GM12873 (cell line): ENCODE data around the gene TMEM59L.

Experiments
- CTCF ChIP-seq: IDR thresholded peaks from 2 replicates; pipeline ENCODE4 v1.5.1; 2012; ENCODE audit warnings: low read depth, mild to moderate bottlenecking, moderate library complexity, low read length, control low read depth; ENCODE audit not compliant: insufficient read depth; ENCODE audit errors: missing control alignments

The TMEM59L gene

DNA sequence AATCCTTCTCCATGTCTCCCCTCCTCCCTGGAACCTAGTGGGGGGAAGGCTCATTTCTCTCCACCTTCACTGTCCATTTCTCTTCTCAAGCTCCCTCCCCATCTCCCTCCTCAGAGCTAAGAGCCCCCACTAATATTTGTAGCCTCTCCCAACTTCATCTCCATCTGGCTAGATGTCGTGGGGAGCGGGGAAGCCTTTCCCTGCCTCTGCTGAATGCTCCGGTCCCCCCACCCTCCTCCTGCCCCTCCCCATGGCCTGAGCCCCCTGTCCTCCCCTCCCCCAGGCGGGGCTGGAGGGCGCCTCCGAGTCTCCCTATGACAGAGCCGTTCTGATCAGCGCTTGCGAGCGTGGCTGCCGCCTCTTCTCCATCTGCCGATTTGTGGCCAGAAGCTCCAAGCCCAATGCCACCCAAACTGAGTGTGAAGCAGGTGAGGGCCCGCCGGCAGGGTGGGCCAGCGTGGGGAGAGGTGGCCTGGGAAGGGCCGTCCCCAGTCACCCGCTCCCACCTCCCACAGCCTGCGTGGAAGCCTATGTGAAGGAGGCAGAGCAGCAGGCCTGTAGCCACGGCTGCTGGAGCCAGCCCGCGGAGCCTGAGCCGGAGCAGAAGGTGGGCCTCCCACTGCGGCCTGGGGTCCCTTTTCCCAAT lies 1.0 kb downstream of the TMEM59L start:
- no peak for TF ChIP-seq CTCF

GRCh38 chr19:18616023-18616422 lies 3.4 kb downstream of the TMEM59L start:
- TF ChIP-seq CTCF = no peak

- TF ChIP-seq CTCF = no peak
These were observed 4.9 kb downstream of the TMEM59L start for GRCh38 chr19:18617562-18617961.

- no peak for TF ChIP-seq CTCF
These were observed 5.6 kb downstream of the TMEM59L start for GRCh38 chr19:18618236-18618635.

DNA sequence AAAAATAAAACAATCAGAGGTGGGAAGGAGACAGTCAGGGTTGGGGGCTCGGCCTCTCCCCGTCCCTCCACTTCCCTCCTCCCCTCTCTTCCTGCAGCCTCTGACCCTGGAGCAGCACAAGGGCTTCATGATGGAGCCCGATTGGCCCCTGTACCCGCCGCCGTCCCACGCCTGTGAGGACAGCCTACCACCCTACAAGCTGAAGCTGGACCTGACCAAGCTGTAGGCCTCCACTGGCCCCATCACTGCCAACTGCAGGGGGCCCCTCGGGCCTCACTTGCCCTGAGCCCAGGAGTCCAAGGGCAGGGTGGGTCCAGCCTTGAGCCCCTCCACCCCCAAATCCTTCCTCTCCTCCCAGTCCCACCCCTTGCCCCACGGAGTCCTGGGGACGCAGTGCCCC lies 7.6 kb downstream of the TMEM59L start:
- TF ChIP-seq CTCF = no peak

- no peak for TF ChIP-seq CTCF
These were observed 8.2 kb downstream of the TMEM59L start for GRCh38 chr19:18620902-18621301.

DNA sequence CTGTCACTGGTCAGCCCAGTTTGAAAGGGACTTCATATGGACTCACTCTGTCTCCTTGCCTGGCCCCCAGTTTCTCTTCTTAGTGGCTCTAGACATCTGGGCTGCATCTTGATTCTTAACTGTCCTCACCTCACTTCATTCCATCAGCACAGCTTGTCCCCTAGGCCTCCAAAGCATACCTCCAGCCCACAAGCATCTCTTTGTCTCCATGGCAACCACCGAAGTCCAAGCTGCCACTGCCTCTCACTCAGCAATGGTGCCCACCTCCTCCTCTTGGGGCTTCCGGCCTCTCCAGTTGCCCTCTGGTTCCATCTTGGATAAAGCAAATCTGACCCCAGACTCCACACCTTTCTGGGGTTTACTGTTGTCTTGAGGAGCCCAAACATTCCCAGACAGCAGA lies 14.2 kb downstream of the TMEM59L start:
- no peak for TF ChIP-seq CTCF
